Esophagus muscularis mucosa (tissue), 4 donors: Measurements from ENCODE around the gene C7. TPM values are rescaled to one million over a fixed set of nuclear protein-coding genes. Genes with fewer than 3 reads are reported as not detected.
"Not testable (repeated sequence)": the region's sequence is repeated elsewhere in the genome, so short reads cannot be mapped to it uniquely, and the experiment has no call there.

Experiments used
- DNase-seq: peaks from one replicate; pipeline ENCODE4 v3.0.0-alpha.2; 2017; ENCODE audit errors: extremely low spot score
- H3K27ac ChIP-seq, 4 donors: fragments of 200-600 bp; sonication (generic); replicated peaks in 1 of 4; 1 replicate in 3 of 4; 2 replicates in 1 of 4; pipeline ENCODE4 v1.5.1; 2016 to 2019; ENCODE audit warnings: mild to moderate bottlenecking in 1 of 4
- H3K27me3 ChIP-seq, 4 donors: fragments of 200-600 bp; sonication (generic); one replicate each; pipeline versions ENCODE4 v1.5.1 to v1.6.0; 2016 to 2019
- H3K36me3 ChIP-seq, 4 donors: fragments of 200-600 bp; sonication (generic); one replicate each; pipeline ENCODE4 v1.5.1; 2016 to 2019
- H3K4me1 ChIP-seq, 4 donors: fragments of 200-600 bp; sonication (generic); one replicate each; pipeline ENCODE4 v1.5.1; 2016 to 2019
- H3K4me3 ChIP-seq, 4 donors: fragments of 200-600 bp; sonication (generic); 1 replicate in 2 of 4; 2 replicates in 2 of 4; pipeline ENCODE4 v1.5.1; 2016 to 2019; ENCODE audit warnings: mild to moderate bottlenecking in 4 of 4, moderate library complexity in 1 of 4
- H3K9me3 ChIP-seq, 4 donors: fragments of 200-600 bp; sonication (generic); 1 replicate in 3 of 4; 2 replicates in 1 of 4; pipeline ENCODE4 v1.5.1; 2016 to 2019
- CTCF ChIP-seq, 3 experiments: fragments of 200-600 bp in 2 of 3; fragments of 450-650 bp in 1 of 3; sonication (generic) in 2 of 3; IDR thresholded peaks; one replicate each; pipeline ENCODE4 v1.5.1; 2017 to 2019; ENCODE audit warnings: antibody characterized with exemption in 3 of 3, mild to moderate bottlenecking in 2 of 3, moderate library complexity in 1 of 3
- EP300 ChIP-seq: sonication (generic); formaldehyde crosslinking; IDR thresholded peaks from one replicate; pipeline ENCODE4 v1.6.1; 2017; ENCODE audit warnings: antibody characterized with exemption
- POLR2A ChIP-seq: fragments of 450-650 bp; IDR thresholded peaks from one replicate; pipeline ENCODE4 v1.6.1; 2017; ENCODE audit warnings: antibody characterized with exemption, moderate library complexity, mild to moderate bottlenecking, low read depth
- POLR2AphosphoS5 ChIP-seq, 2 donors: sonication (generic); formaldehyde crosslinking; IDR thresholded peaks; one replicate each; pipeline ENCODE4 v1.6.1; 2017; ENCODE audit warnings: antibody characterized with exemption in 2 of 2
- WGBS: methylation state at CpG from one replicate; pipeline ENCODE4 v1.1.5; 2018; 5-methylcytosine and 5-hydroxymethylcytosine counted together
- intact Hi-C: fragments of 100-400 bp; cut with DNase I; formaldehyde crosslinking; loops from one replicate; pipeline ENCODE4 v1.15.1; 2023
- total RNA-seq, 4 donors: library from RNA; depleted of rRNA; stranded (reverse); fragments of >200 nt; gene quantifications; one replicate each; pipeline versions ENCODE4 v1.1.0 to v1.2.1, GENCODE V29; 2016

Gene C7
- total RNA-seq = 1,000 to 10,000 TPM in 1 of 4 donors, 100 to 1,000 TPM in 3; 713 to 1,019 (median 874) TPM

- intact Hi-C loops = loop anchor here (5.0 to 10.0 kb wide), 2 partner anchors 436 to 933 kb away; no protein-coding TSS in a partner anchor
- peak within 1 kb of the TSS in 1 of 4 donors; percentile 48 for H3K27ac ChIP-seq
- TF ChIP-seq POLR2AphosphoS5 (IDR thresholded peaks at IDR 0.05) = peak in 1 of 2 donors; percentile 39
- no peak for TF ChIP-seq CTCF (IDR thresholded peaks at IDR 0.05)
- WGBS = 8% methylated on average over 3 of the region's 3 CpGs
- peak within 1 kb of the TSS; percentile 32 to 50 (median 38) for H3K4me3 ChIP-seq
- H3K36me3 ChIP-seq = no peaks in the 10 kb centered on the region
- DNase-seq = no peak
- H3K9me3 ChIP-seq = no peaks in the 10 kb centered on the region
- peaks cover 0 to 10% (median 5%) of the 10 kb centered on the region in 4 donors for H3K4me1 ChIP-seq
- no peaks in the 10 kb centered on the region for H3K27me3 ChIP-seq
Measured at GRCh38 chr5:40909264-40909663, at the start of gene C7. TSS of gene C7 (plus strand) at chr5:40909497. CDS start at chr5:40909611, 114 bp downstream.

GRCh38 chr5:40860711-40861110 is 48.6 kb upstream of the C7 start:
- intact Hi-C loops = no loop called here
- TF ChIP-seq EP300 = no peak
- no peak for TF ChIP-seq POLR2AphosphoS5 (IDR thresholded peaks at IDR 0.05)
- TF ChIP-seq CTCF (IDR thresholded peaks at IDR 0.05) = no peak
- TF ChIP-seq POLR2A = no peak
- Histone ChIP-seq H3K27ac (no peak overlapping the region), H3K9me3 (peaks cover 0 to 12% (median 2%) of the 10 kb centered on the region in 4 donors), H3K4me3 (no peak overlapping the region), H3K36me3 (peaks cover 0 to 2% (median 0%) of the 10 kb centered on the region in 4 donors), H3K27me3 (no peaks in the 10 kb centered on the region), H3K4me1 (no peaks in the 10 kb centered on the region)
- no peak for DNase-seq

- DNase-seq, intact Hi-C loops: not testable (repeated sequence)
- peaks cover 0 to 12% (median 2%) of the 10 kb centered on the region in 4 donors for H3K9me3 ChIP-seq
Measured at GRCh38 chr5:40865004-40865403, 44.3 kb upstream of the C7 start.

GRCh38 chr5:40866844-40867243 is 42.5 kb upstream of the C7 start:
- Histone ChIP-seq H3K27ac (no peak overlapping the region), H3K36me3 (no peaks in the 10 kb centered on the region), H3K27me3 (no peaks in the 10 kb centered on the region), H3K4me3 (no peak overlapping the region), H3K4me1 (no peaks in the 10 kb centered on the region), H3K9me3 (peaks cover 0 to 12% (median 2%) of the 10 kb centered on the region in 4 donors)
- no peak for TF ChIP-seq EP300
- TF ChIP-seq POLR2A = no peak
- no peak for DNase-seq
- intact Hi-C loops = no loop called here
- WGBS = 86% methylated on average over 5 of the region's 5 CpGs

More at GRCh38 chr5:40865004-40865403, 44.3 kb upstream of the C7 start:
- H3K27me3 ChIP-seq, H3K4me3 ChIP-seq, H3K4me1 ChIP-seq, H3K36me3 ChIP-seq, H3K27ac ChIP-seq: not testable (repeated sequence)
- WGBS = 88% methylated on average over 5 of the region's 5 CpGs

- DNase-seq = no peak
- 86% methylated on average over 1 of the region's 1 CpG for WGBS
- Histone ChIP-seq H3K4me3 (no peak overlapping the region), H3K4me1 (no peaks in the 10 kb centered on the region), H3K9me3 (peaks cover 0 to 8% (median 2%) of the 10 kb centered on the region in 4 donors), H3K27ac (no peak overlapping the region), H3K36me3 (no peaks in the 10 kb centered on the region), H3K27me3 (no peaks in the 10 kb centered on the region)
- intact Hi-C loops = no loop called here
- TF ChIP-seq POLR2A = no peak
- no peak for TF ChIP-seq POLR2AphosphoS5 (IDR thresholded peaks at IDR 0.05)
- no peak for TF ChIP-seq CTCF (IDR thresholded peaks at IDR 0.05)
- no peak for TF ChIP-seq EP300
Measured at GRCh38 chr5:40869384-40869783, 39.9 kb upstream of the C7 start.

- DNase-seq = peak; percentile 53
- WGBS = 72% methylated on average over 4 of the region's 4 CpGs
- Histone ChIP-seq H3K9me3 (no peaks in the 10 kb centered on the region), H3K36me3 (no peaks in the 10 kb centered on the region), H3K27me3 (no peaks in the 10 kb centered on the region), H3K27ac (no peak overlapping the region), H3K4me1 (no peaks in the 10 kb centered on the region), H3K4me3 (no peak overlapping the region)
- intact Hi-C loops = no loop called here
- TF ChIP-seq POLR2A (no peak), POLR2AphosphoS5 (IDR thresholded peaks at IDR 0.05) (no peak), CTCF (IDR thresholded peaks at IDR 0.05) (no peak), EP300 (no peak)
Measured at GRCh38 chr5:40871177-40871576, 38.1 kb upstream of the C7 start.

GRCh38 chr5:40872253-40872652 is 37.0 kb upstream of the C7 start:
- H3K9me3 ChIP-seq, intact Hi-C loops: not testable (repeated sequence)
- 96% methylated on average over 6 of the region's 8 CpGs for WGBS

More at GRCh38 chr5:40872253-40872652, 37.0 kb upstream of the C7 start:
- not testable (repeated sequence) for H3K27ac ChIP-seq, H3K4me3 ChIP-seq, H3K27me3 ChIP-seq, H3K4me1 ChIP-seq, H3K36me3 ChIP-seq
- peak; percentile 19 for DNase-seq
